Astrocyte (in vitro differentiated cells and primary cell): ENCODE results near the gene HECW1. TPM values are rescaled to one million over a fixed set of nuclear protein-coding genes. Genes with fewer than 3 reads are reported as not detected.

Experiments used
- DNase-seq: peaks from one replicate; pipeline ENCODE4 v3.0.0-alpha.2; 2010; ENCODE audit warnings: low read depth
- FAIRE-seq: peaks from 2 replicates; lab custom pipeline; 2011; peaks lifted over from hg19 to GRCh38; lab: Jason Lieb, UNC
- H2AFZ ChIP-seq: 2 replicates; pipeline ENCODE4 v1.6.0; 2012; ENCODE audit warnings: low read depth, low read length, inconsistent platforms
- H3K27ac ChIP-seq: 2 replicates; pipeline ENCODE4 v1.5.1; 2011; ENCODE audit warnings: low read depth, low read length, inconsistent platforms
- H3K27me3 ChIP-seq: 2 replicates; pipeline ENCODE4 v1.6.0; 2011; ENCODE audit warnings: low read length, inconsistent platforms; ENCODE audit not compliant: insufficient read depth
- H3K36me3 ChIP-seq: 2 replicates; pipeline ENCODE4 v1.5.1; 2011; ENCODE audit warnings: low read length, inconsistent platforms; ENCODE audit not compliant: insufficient read depth
- H3K4me1 ChIP-seq: 2 replicates; pipeline ENCODE4 v1.5.1; 2011; ENCODE audit warnings: low read length, inconsistent platforms; ENCODE audit not compliant: insufficient read depth
- H3K4me2 ChIP-seq: 2 replicates; pipeline ENCODE4 v1.6.0; 2012; ENCODE audit warnings: low read length, inconsistent platforms
- H3K4me3 ChIP-seq: 2 replicates; pipeline ENCODE4 v1.5.1; 2011; ENCODE audit warnings: low read depth, mild to moderate bottlenecking, low read length, inconsistent platforms; ENCODE audit not compliant: insufficient read depth
- H3K79me2 ChIP-seq: 2 replicates; pipeline ENCODE4 v1.6.0; 2012; ENCODE audit warnings: mild to moderate bottlenecking, low read length, inconsistent platforms; ENCODE audit not compliant: insufficient read depth
- H3K9ac ChIP-seq: 2 replicates; pipeline ENCODE4 v1.6.0; 2012; ENCODE audit warnings: mild to moderate bottlenecking, low read length, inconsistent platforms
- H3K9me3 ChIP-seq: 2 replicates; pipeline ENCODE4 v1.5.1; 2012; ENCODE audit warnings: low read depth, mild to moderate bottlenecking, low read length, inconsistent platforms; ENCODE audit not compliant: insufficient read depth
- H4K20me1 ChIP-seq: 2 replicates; pipeline ENCODE4 v1.6.0; 2012; ENCODE audit warnings: low read length, inconsistent platforms; ENCODE audit not compliant: insufficient read depth
- H3K27ac Mint-ChIP-seq: one replicate; pipeline ENCODE4 v1.8.0; 2021; ENCODE audit warnings: mild to moderate bottlenecking, mixed read lengths; ENCODE audit not compliant: unreplicated experiment
- H3K27me3 Mint-ChIP-seq: one replicate; pipeline ENCODE4 v1.8.0; 2021; ENCODE audit warnings: low read depth, mixed read lengths; ENCODE audit not compliant: unreplicated experiment
- H3K36me3 Mint-ChIP-seq: one replicate; pipeline ENCODE4 v1.8.0; 2021; ENCODE audit warnings: low read depth, mixed read lengths; ENCODE audit not compliant: unreplicated experiment
- H3K4me1 Mint-ChIP-seq: one replicate; pipeline ENCODE4 v1.8.0; 2021; ENCODE audit warnings: low read depth, mixed read lengths; ENCODE audit not compliant: unreplicated experiment
- H3K4me3 Mint-ChIP-seq: one replicate; pipeline ENCODE4 v1.8.0; 2021; ENCODE audit warnings: mild to moderate bottlenecking, moderate library complexity, mixed read lengths; ENCODE audit not compliant: unreplicated experiment
- H3K9me3 Mint-ChIP-seq: one replicate; pipeline ENCODE4 v1.8.0; 2021; ENCODE audit warnings: mild to moderate bottlenecking, mixed read lengths; ENCODE audit not compliant: unreplicated experiment
- CTCF ChIP-seq: IDR thresholded peaks from 2 replicates; pipeline ENCODE4 v1.5.1; 2011; ENCODE audit warnings: low read depth, mild to moderate bottlenecking, inconsistent platforms, low read length, moderate library complexity; ENCODE audit not compliant: insufficient read depth
- EZH2 ChIP-seq: IDR thresholded peaks from 2 replicates; pipeline ENCODE4 v1.6.1; 2012; ENCODE audit warnings: mild to moderate bottlenecking, low read length, inconsistent platforms; ENCODE audit not compliant: insufficient read depth
- total RNA-seq: library from RNA; stranded (reverse); gene quantifications from 2 replicates; pipeline ENCODE4 v1.2.1, GENCODE V29; 2021

Gene HECW1
- total RNA-seq, 1 donor from 2014 or later = 3.3 TPM

GRCh38 chr7:43076189-43076605 is 36.2 kb upstream of the HECW1 start:
- Histone ChIP-seq H3K27ac (no peak overlapping the region), H4K20me1 (no peaks in the 10 kb centered on the region), H3K4me3 (no peak overlapping the region), H3K27me3 (peaks cover 3% of the 10 kb centered on the region), H3K4me2 (no peak overlapping the region), H3K9me3 (no peaks in the 10 kb centered on the region), H2AFZ (no peak overlapping the region), H3K9ac (no peak overlapping the region), H3K36me3 (no peaks in the 10 kb centered on the region), H3K79me2 (no peaks in the 10 kb centered on the region), H3K4me1 (peaks cover 3% of the 10 kb centered on the region)
- H3K27me3 Mint-ChIP-seq = no peaks in the 10 kb centered on the region
- H3K36me3 Mint-ChIP-seq = no peaks in the 10 kb centered on the region
- DNase-seq (no peak), FAIRE-seq (no peak)
- peaks cover 6% of the 10 kb centered on the region for H3K9me3 Mint-ChIP-seq
- TF ChIP-seq EZH2 = no peak
- no peak for TF ChIP-seq CTCF
- no peak overlapping the region for H3K4me3 Mint-ChIP-seq
- H3K27ac Mint-ChIP-seq = no peak overlapping the region
- H3K4me1 Mint-ChIP-seq = peaks cover 7% of the 10 kb centered on the region

- no peak overlapping the region for H3K27ac Mint-ChIP-seq
- Histone ChIP-seq H3K4me1 (peaks cover 3% of the 10 kb centered on the region), H3K4me3 (no peak overlapping the region), H3K27me3 (peaks cover 3% of the 10 kb centered on the region), H3K27ac (no peak overlapping the region), H3K4me2 (no peak overlapping the region), H4K20me1 (no peaks in the 10 kb centered on the region), H3K9ac (no peak overlapping the region), H3K9me3 (no peaks in the 10 kb centered on the region), H2AFZ (no peak overlapping the region), H3K79me2 (no peaks in the 10 kb centered on the region), H3K36me3 (no peaks in the 10 kb centered on the region)
- peaks cover 5% of the 10 kb centered on the region for H3K9me3 Mint-ChIP-seq
- H3K27me3 Mint-ChIP-seq = no peaks in the 10 kb centered on the region
- TF ChIP-seq CTCF = no peak
- no peak for TF ChIP-seq EZH2
- H3K4me1 Mint-ChIP-seq = peaks cover 7% of the 10 kb centered on the region
- no peak overlapping the region for H3K4me3 Mint-ChIP-seq
- no peak for FAIRE-seq
- DNase-seq = no peak
- H3K36me3 Mint-ChIP-seq = no peaks in the 10 kb centered on the region
Measured at GRCh38 chr7:43076606-43077005, 35.8 kb upstream of the HECW1 start.

- Histone ChIP-seq H3K4me2 (no peak overlapping the region), H3K79me2 (no peaks in the 10 kb centered on the region), H3K27ac (no peak overlapping the region), H3K4me3 (no peak overlapping the region), H3K36me3 (no peaks in the 10 kb centered on the region), H3K9me3 (no peaks in the 10 kb centered on the region), H4K20me1 (no peaks in the 10 kb centered on the region), H2AFZ (peak overlapping the region; percentile 48), H3K27me3 (peaks cover 3% of the 10 kb centered on the region), H3K4me1 (peaks cover 3% of the 10 kb centered on the region), H3K9ac (no peak overlapping the region)
- no peak overlapping the region for H3K4me3 Mint-ChIP-seq
- FAIRE-seq (no peak), DNase-seq (no peak)
- H3K27ac Mint-ChIP-seq = no peak overlapping the region
- H3K4me1 Mint-ChIP-seq = peaks cover 7% of the 10 kb centered on the region
- TF ChIP-seq CTCF (no peak), EZH2 (no peak)
- H3K9me3 Mint-ChIP-seq = peaks cover 5% of the 10 kb centered on the region
- no peaks in the 10 kb centered on the region for H3K27me3 Mint-ChIP-seq
- no peaks in the 10 kb centered on the region for H3K36me3 Mint-ChIP-seq
Measured at GRCh38 chr7:43077285-43077684, 35.2 kb upstream of the HECW1 start.
